Adrenal gland (tissue), 5 donors: ENCODE data around the gene EFNA4.

Experiments used
- CTCF ChIP-seq, 6 experiments: fragments of 450-650 bp in 4 of 6; fragments of 200-600 bp in 2 of 6; sonication (generic) in 1 of 6; IDR thresholded peaks; 1 replicate in 5 of 6; 2 replicates in 1 of 6; pipeline versions ENCODE4 v1.5.1 to v1.8.0; 2016 to 2021; ENCODE audit warnings: antibody characterized with exemption in 6 of 6, mild to moderate bottlenecking in 2 of 6, moderate library complexity in 1 of 6
- POLR2A ChIP-seq, 2 donors: fragments of 450-650 bp; IDR thresholded peaks; one replicate each; pipeline ENCODE4 v1.6.1; 2017; ENCODE audit warnings: antibody characterized with exemption in 2 of 2, mild to moderate bottlenecking in 2 of 2, moderate library complexity in 1 of 2
- donor health status: DM: no; HTN: no; CAD: no.

GRCh38 chr1:155110381-155110780, 46.8 kb downstream of the EFNA4 start:
- TF ChIP-seq CTCF (IDR thresholded peaks at IDR 0.05) (no peak), POLR2A (IDR thresholded peaks at IDR 0.05) (no peak)
